WTC11 (cell line): ENCODE results near the gene WDR19.

Experiments used
- AFF4 ChIP-seq: sonication (generic); formaldehyde crosslinking; IDR thresholded peaks from 2 replicates; pipeline ENCODE4 v1.8.1; 2023; ENCODE audit warnings: mild to moderate bottlenecking, missing genetic modification reagents, borderline replicate concordance
- CREM ChIP-seq: sonication (generic); formaldehyde crosslinking; IDR thresholded peaks from 2 replicates; pipeline ENCODE4 v1.8.1; 2022; ENCODE audit warnings: mild to moderate bottlenecking, missing genetic modification reagents, moderate library complexity
- CTCF ChIP-seq: fragments of 200-600 bp; IDR thresholded peaks from 2 replicates; pipeline ENCODE4 v1.8.0; 2022; ENCODE audit warnings: antibody characterized with exemption
- E2F1 ChIP-seq: sonication (generic); formaldehyde crosslinking; IDR thresholded peaks from 2 replicates; pipeline ENCODE4 v1.8.0; 2022; ENCODE audit warnings: mild to moderate bottlenecking, missing genetic modification reagents
- ESRRA ChIP-seq: sonication (generic); formaldehyde crosslinking; IDR thresholded peaks from 2 replicates; pipeline ENCODE4 v1.8.1; 2022; ENCODE audit warnings: mild to moderate bottlenecking, missing genetic modification reagents, borderline replicate concordance
- ETV6 ChIP-seq: sonication (generic); formaldehyde crosslinking; IDR thresholded peaks from 2 replicates; pipeline ENCODE4 v1.8.1; 2022; ENCODE audit warnings: mild to moderate bottlenecking, missing genetic modification reagents
- JUN ChIP-seq: sonication (generic); formaldehyde crosslinking; IDR thresholded peaks from 2 replicates; pipeline ENCODE4 v1.8.0; 2023; ENCODE audit warnings: mild to moderate bottlenecking, missing genetic modification reagents
- MAX ChIP-seq: sonication (generic); formaldehyde crosslinking; IDR thresholded peaks from 2 replicates; pipeline ENCODE4 v1.8.0; 2022; ENCODE audit warnings: mild to moderate bottlenecking, missing genetic modification reagents
- MYBL2 ChIP-seq: sonication (generic); formaldehyde crosslinking; IDR thresholded peaks from 2 replicates; pipeline ENCODE4 v1.8.1; 2023; ENCODE audit warnings: mild to moderate bottlenecking, moderate library complexity, missing genetic modification reagents
- NR1H2 ChIP-seq: sonication (generic); formaldehyde crosslinking; IDR thresholded peaks from 2 replicates; pipeline ENCODE4 v1.9.0; 2021; ENCODE audit warnings: mild to moderate bottlenecking, moderate library complexity, missing genetic modification reagents
- NR2C2 ChIP-seq: sonication (generic); formaldehyde crosslinking; IDR thresholded peaks from 2 replicates; pipeline ENCODE4 v1.8.0; 2022; ENCODE audit warnings: mild to moderate bottlenecking, missing genetic modification reagents
- ZNF121 ChIP-seq: sonication (generic); formaldehyde crosslinking; IDR thresholded peaks from 2 replicates; pipeline ENCODE4 v1.8.0; 2023; ENCODE audit warnings: missing genetic modification reagents

GRCh38 chr4:39243462-39243861 is 61.1 kb downstream of the WDR19 start:
- TF ChIP-seq CTCF (no peak), JUN (CRISPR knock-in tag) (no peak), ZNF121 (CRISPR knock-in tag) (no peak), AFF4 (CRISPR knock-in tag) (no peak), NR1H2 (CRISPR knock-in tag) (no peak), ETV6 (no peak), MAX (no peak), NR2C2 (CRISPR knock-in tag) (no peak), MYBL2 (CRISPR knock-in tag) (no peak), E2F1 (CRISPR knock-in tag) (no peak), CREM (CRISPR knock-in tag) (no peak), ESRRA (CRISPR knock-in tag) (no peak)
